ENCODE data around the gene GZMM. TPM values are rescaled to one million over a fixed set of nuclear protein-coding genes. Genes with fewer than 3 reads are reported as not detected.

The GZMM gene
- total and polyA plus RNA-seq, 2 experiments from 2014 or later: not detected

DNA sequence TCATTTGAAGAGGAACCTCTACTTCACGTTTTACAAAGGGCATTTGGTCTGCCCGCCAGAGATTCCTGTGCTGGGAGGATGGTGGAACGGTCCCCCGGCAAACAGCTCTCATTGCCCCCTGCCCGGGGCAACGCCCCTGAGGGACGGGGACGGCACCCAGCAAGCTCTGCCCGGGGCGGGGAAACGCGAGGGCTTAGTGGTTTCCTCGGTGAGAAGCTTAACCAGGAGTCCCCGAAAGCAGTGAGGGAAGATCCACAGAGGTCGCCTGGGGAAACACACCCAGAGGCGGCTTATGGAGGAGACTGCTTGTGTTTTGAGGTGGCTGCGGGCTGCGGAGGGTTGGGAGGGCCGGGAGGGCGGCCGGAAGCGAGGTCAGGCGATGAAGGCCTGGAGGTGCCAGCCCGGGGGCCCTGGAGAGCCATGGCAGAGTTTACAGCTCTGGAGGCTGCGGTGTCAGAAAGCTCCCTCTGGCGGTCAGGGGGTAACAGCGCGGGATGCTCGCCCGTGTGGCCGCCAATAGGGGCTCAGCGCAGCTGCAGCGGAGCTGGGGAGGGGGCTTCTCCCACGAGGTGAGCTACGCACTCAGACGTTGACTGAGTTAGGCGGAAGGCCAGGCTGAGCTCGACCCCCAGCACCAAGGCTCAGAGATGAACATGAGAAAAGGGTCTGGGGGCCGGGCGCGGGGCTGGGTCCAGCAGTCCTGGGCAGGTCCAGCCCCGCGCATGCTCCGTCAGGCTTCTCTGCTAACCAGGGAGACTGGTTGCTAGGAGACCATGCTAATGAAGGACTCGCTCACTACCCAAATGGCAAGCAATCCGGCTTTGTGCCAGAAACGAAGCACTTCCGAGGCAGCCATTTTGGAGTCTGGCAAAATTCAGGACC is 37.2 kb upstream of the GZMM start:
- H3K36me3 ChIP-seq (replicated peaks; ENCODE audit: insufficient read depth, low read depth): no peaks in the 10 kb centered on the region
- H3K9me2 ChIP-seq (replicated peaks; ENCODE audit: insufficient read depth): no peaks in the 10 kb centered on the region
- TF ChIP-seq EZH2phosphoT487 (IDR thresholded peaks at IDR 0.05; ENCODE audit: low read depth, severe bottlenecking, unreplicated experiment): no peak
- no peak for TF ChIP-seq EZH2 (IDR thresholded peaks at IDR 0.05; ENCODE audit: borderline replicate concordance)
- TF ChIP-seq, protein P1, sequence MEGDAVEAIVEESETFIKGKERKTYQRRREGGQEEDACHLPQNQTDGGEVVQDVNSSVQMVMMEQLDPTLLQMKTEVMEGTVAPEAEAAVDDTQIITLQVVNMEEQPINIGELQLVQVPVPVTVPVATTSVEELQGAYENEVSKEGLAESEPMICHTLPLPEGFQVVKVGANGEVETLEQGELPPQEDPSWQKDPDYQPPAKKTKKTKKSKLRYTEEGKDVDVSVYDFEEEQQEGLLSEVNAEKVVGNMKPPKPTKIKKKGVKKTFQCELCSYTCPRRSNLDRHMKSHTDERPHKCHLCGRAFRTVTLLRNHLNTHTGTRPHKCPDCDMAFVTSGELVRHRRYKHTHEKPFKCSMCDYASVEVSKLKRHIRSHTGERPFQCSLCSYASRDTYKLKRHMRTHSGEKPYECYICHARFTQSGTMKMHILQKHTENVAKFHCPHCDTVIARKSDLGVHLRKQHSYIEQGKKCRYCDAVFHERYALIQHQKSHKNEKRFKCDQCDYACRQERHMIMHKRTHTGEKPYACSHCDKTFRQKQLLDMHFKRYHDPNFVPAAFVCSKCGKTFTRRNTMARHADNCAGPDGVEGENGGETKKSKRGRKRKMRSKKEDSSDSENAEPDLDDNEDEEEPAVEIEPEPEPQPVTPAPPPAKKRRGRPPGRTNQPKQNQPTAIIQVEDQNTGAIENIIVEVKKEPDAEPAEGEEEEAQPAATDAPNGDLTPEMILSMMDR (IDR thresholded peaks at IDR 0.05; ENCODE audit: poor library complexity): peak; percentile 98
- H3K27me3 ChIP-seq: no peaks in the 10 kb centered on the region
- H3K9me3 ChIP-seq (ENCODE audit: low read depth): no peaks in the 10 kb centered on the region
- H3K4me1 ChIP-seq (ENCODE audit: insufficient read depth): peaks cover 27% of the 10 kb centered on the region
- 8% methylated on average over 47 of the region's 48 CpGs for WGBS (ENCODE audit: low lambda C conversion rate, missing lambda C conversion rate)
- H3K79me2 ChIP-seq: peaks cover 21% of the 10 kb centered on the region
- H4K20me1 ChIP-seq (ENCODE audit: insufficient read depth, poor library complexity, severe bottlenecking): no peaks in the 10 kb centered on the region
- peak overlapping the region; percentile 81 for H3K27ac ChIP-seq
- peak overlapping the region; percentile 74 for H3K4me2 ChIP-seq
- H3K4me3 ChIP-seq: peak overlapping the region; percentile 41
- DNase-seq (ENCODE audit: low spot score): peak; percentile 100
- H2AFZ ChIP-seq: peak overlapping the region; percentile 87

DNA sequence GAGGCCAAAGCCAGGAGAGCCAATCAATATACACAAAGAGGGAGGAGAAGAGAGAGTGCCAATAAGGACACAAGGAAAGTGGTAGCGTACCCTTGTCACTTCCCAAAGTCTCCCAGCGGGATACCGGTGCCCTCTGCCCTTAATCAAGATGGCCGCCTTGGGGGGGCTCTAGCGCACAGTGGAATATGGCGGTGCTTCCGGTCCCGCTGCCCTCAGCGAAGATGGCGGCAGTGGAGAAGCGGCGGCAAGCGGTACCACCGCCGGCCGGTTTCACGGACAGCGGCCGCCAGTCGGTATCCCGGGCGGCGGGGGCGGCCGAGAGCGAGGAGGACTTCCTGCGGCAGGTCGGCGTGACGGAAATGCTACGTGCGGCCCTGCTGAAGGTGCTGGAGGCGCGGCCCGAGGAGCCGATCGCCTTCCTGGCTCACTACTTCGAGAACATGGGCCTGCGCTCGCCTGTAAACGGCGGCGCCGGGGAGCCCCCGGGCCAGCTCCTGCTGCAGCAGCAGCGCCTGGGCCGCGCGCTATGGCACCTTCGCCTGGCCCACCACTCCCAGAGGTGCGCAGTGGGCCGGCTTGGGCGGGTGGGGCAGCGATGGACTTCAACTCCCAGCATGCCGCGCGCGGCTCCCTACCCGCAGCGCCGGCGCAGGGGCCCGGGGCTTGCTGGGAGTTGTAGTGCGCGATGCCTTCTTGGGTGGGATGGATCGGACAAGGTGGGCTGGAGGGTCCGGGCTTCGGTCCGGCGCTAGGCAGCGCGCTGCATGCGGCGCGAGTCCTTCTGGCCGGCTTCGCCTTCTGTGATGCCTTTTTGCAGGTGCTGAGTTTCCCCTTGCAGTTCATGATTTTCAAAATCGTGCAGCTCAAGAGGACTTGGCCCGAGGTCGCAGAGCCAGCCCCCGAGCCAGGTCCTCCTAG is 36.3 kb upstream of the GZMM start, which contains the start of gene TPGS1:
TPGS1 (plus strand) TSS at position 212 of the 918 bp plus-strand sequence; CDS start at position 222, 10 bp downstream.
- Histone ChIP-seq H3K79me2 (peaks cover 21% of the 10 kb centered on the region), H3K4me1 (ENCODE audit: insufficient read depth) (peaks cover 29% of the 10 kb centered on the region), H3K4me3 (peak within 1 kb of the TSS; percentile 84), H3K36me3 (replicated peaks; ENCODE audit: insufficient read depth, low read depth) (no peaks in the 10 kb centered on the region), H3K4me2 (peak within 1 kb of the TSS; percentile 90), H4K20me1 (ENCODE audit: insufficient read depth, poor library complexity, severe bottlenecking) (no peaks in the 10 kb centered on the region), H3K9me3 (ENCODE audit: low read depth) (no peaks in the 10 kb centered on the region), H3K27ac (peak within 1 kb of the TSS; percentile 81), H2AFZ (peak within 1 kb of the TSS; percentile 87), H3K9me2 (replicated peaks; ENCODE audit: insufficient read depth) (no peaks in the 10 kb centered on the region), H3K27me3 (no peaks in the 10 kb centered on the region)
- DNase-seq (ENCODE audit: low spot score): peak; percentile 90
- WGBS (ENCODE audit: low lambda C conversion rate, missing lambda C conversion rate): 2% methylated on average over 77 of the region's 81 CpGs
- TF ChIP-seq EZH2 (IDR thresholded peaks at IDR 0.05; ENCODE audit: borderline replicate concordance): no peak
- TF ChIP-seq EZH2phosphoT487 (IDR thresholded peaks at IDR 0.05; ENCODE audit: low read depth, severe bottlenecking, unreplicated experiment): no peak
- TF ChIP-seq, protein P1 (IDR thresholded peaks at IDR 0.05; ENCODE audit: poor library complexity): no peak

DNA sequence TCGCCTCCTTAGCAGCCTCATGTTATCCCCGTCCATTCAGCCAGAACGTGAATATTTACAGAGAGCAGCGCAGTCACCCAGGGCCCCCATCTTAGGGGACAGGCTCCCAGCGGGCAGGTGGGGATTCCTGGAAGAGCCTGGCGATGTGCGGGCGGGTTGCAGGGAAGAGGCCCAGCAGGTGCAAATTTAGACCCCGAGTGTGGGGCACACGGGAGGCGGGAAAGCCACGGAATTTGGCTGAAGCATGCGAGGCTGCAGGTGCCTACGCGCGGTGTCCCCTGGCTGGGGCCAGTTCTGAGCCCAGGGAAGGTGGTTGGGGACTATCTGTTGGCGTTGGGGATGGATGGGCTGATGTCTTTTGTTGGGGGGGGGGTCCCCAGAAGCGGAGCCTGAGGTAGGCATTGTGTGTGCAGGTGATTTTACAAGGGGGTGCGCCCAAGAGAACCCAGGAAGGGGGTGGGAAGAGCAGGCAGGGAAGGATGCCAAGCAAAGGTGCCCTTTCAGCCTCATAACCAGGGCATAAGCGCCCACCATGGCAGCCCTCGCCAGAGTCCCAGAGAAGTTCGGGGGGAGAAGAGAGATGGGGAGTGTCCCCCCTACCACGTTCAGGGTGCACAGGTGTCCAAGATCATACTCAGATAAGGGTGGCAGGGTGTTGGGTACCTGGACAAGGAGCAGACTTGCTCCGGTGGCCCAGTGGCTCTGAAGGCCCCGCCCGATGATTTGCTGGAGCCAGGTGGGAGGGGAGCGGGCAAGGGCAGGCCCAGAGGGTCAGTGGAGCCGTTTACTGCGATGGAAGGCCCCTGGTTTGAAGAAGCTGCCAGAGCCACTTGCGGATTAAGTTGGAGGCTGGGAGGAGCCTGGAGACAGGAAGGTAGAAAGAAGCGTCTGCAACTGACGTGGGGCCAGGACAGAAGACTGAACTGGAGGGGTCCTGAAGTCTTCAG is 35.4 kb upstream of the GZMM start:
- Histone ChIP-seq H3K4me2 (peak overlapping the region; percentile 90), H3K9me3 (ENCODE audit: low read depth) (no peaks in the 10 kb centered on the region), H3K4me1 (ENCODE audit: insufficient read depth) (peaks cover 32% of the 10 kb centered on the region), H3K79me2 (peaks cover 21% of the 10 kb centered on the region), H3K27me3 (no peaks in the 10 kb centered on the region), H3K9me2 (replicated peaks; ENCODE audit: insufficient read depth) (no peaks in the 10 kb centered on the region), H3K36me3 (replicated peaks; ENCODE audit: insufficient read depth, low read depth) (no peaks in the 10 kb centered on the region), H3K4me3 (peak overlapping the region; percentile 84), H2AFZ (no peak overlapping the region), H4K20me1 (ENCODE audit: insufficient read depth, poor library complexity, severe bottlenecking) (no peaks in the 10 kb centered on the region), H3K27ac (peak overlapping the region; percentile 81)
- DNase-seq (ENCODE audit: low spot score): no peak
- TF ChIP-seq EZH2phosphoT487 (IDR thresholded peaks at IDR 0.05; ENCODE audit: low read depth, severe bottlenecking, unreplicated experiment) (no peak), EZH2 (IDR thresholded peaks at IDR 0.05; ENCODE audit: borderline replicate concordance) (no peak)
- WGBS (ENCODE audit: low lambda C conversion rate, missing lambda C conversion rate): 76% methylated on average over 31 of the region's 32 CpGs
